T-helper 1 cell treated with Interleukin-12 subunit alpha and Interleukin-12 subunit beta and Interleukin-4 antibody, amounts not matched to agents 30 ng/mL and 1 ng/mL, for 36 hours (primary cell): ENCODE measurements around the gene ACSL3. TPM values are rescaled to one million over a fixed set of nuclear protein-coding genes. Genes with fewer than 3 reads are reported as not detected.
"Not testable (repeated sequence)": the region's sequence is repeated elsewhere in the genome, so short reads cannot be mapped to it uniquely, and the experiment has no call there.

Experiments
- intact Hi-C: fragments of 100-400 bp; cut with micrococcal nuclease; formaldehyde crosslinking; loops from one replicate; pipeline ENCODE4 v1.15.1; 2024
- total RNA-seq: library from RNA; stranded (reverse); gene quantifications from 2 replicates; pipeline ENCODE4 v1.2.3, GENCODE V29; 2022

Gene ACSL3
- total RNA-seq = 47.9 and 54.6 TPM in 2 replicates

DNA sequence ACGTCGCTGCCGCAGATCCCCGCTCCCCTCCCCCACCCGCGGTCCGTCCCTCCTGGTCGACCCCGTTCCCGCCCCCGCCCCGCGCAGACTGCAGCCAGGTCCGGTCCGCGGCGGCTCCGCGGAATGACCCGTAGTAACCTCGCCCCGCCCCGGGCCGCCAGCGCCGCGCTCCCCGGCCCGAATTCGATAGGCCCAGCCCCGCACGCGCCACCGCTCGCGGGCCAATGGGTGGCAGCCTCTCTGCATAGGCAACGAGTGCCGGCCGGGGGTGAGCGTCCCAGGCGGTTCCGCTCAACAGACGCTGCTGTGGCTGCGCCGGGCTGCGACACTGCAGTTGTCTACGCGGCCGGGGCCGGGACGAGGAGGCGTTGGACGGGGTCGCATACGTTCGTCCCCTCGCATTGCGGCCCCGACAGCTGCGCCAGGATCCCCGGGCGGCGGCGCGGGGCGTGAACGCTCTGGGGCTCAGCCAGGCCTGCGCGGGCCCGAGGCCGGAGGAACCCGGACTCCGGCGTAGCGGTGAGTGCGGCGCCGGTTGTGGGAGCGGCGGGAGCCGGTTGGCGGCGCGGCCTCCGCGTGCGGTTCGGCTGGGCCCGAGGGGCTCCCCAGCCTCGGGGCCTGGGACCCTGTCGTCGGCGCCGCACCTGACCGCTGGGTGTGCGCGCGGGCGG lies at the start of gene ACSL3:
TSS of gene ACSL3 (plus strand) at position 297 of the 671 bp plus-strand sequence. CDS start 47,737 bp downstream, outside the sequence.
- intact Hi-C loops = loop anchor here (1.0 to 10.0 kb wide), 13 partner anchors 42 to 1726 kb away; partner anchors contain the start of genes CUL3, EPHA4, FARSB and MRPL44

DNA sequence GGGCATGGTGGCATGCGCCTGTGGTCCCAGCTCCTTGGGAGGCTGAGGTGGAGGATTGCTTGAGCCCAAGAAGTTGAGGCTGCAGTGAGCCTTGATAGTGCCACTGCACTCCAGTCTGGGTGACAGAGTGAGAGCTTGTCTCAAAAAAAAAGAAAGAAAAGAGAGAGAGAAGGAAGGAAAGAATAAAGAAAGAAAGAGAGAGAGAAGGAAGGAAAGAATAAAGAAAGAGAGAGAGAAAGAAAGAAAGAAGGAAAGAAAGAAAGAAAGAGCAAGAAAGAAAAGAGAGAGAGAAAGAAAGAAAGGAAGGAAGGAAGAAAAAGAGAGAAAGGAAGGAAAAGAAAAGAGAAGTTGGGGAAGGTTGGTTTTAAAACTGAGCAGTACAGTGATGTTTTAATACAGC lies 49.0 kb upstream of the ACSL3 start:
- intact Hi-C loops = no loop called here

DNA sequence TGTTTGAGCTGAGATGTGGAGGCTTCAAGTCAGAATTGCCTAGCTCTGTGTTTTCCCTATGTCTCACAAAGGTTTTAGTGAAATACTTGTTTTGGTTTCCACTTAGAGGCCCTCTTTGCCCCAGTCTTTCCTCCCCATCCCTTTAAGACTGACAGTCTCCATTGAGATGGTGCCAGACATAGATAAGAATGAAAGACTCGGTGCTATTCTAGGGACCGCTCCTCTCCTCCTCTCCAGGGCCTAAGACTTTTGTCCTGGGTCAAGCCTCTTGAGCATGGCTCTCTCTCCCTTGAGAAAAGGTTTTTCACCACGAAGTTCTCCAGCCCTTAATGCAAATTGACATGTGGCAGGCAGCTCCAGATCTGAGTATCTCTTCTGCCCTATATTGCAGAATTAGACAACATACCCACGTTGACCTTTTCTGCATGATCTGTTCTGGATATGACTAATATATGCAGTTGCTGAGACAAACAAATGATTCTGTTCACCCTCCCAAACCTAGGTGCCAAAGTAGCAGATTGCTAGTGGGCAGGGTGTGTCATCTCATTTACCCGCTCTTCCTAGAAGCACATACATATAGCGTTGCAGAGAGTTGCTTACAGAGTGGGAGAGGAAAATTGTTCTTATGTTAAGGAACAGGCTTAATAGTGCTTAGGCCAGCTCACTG lies 47.5 kb upstream of the ACSL3 start:
- intact Hi-C loops = loop anchor here (1.0 kb wide), 1 partner anchor 24 kb away; no protein-coding TSS in a partner anchor

DNA sequence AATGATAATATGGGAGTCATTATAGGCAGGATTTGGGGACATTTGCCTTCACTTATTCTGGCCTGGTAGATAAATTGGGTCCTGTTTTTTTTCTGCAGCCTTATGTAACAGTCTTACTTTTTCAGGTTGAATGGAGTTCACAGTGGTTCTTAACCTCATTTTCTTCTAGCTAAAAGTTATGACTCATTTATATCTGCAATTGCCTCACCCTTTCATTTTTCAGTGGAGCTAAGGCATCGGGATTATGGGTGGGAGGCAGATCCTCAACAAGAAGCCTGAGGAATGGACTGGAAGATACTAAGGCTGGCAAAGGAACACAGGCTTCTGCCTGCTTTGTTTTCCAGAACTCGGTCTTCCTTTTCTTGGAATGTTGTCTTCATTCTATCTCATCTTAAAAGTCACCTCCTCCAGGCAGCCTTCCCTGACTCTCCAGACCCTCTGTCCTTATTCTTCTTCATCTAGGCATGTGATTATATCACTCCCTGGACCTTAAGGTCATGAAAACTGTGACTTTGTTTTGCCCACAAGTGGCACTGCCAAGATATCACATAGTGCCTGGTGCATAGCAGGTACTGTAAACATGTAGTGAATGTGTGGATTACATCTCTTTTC lies 41.0 kb upstream of the ACSL3 start:
- intact Hi-C loops = no loop called here

DNA sequence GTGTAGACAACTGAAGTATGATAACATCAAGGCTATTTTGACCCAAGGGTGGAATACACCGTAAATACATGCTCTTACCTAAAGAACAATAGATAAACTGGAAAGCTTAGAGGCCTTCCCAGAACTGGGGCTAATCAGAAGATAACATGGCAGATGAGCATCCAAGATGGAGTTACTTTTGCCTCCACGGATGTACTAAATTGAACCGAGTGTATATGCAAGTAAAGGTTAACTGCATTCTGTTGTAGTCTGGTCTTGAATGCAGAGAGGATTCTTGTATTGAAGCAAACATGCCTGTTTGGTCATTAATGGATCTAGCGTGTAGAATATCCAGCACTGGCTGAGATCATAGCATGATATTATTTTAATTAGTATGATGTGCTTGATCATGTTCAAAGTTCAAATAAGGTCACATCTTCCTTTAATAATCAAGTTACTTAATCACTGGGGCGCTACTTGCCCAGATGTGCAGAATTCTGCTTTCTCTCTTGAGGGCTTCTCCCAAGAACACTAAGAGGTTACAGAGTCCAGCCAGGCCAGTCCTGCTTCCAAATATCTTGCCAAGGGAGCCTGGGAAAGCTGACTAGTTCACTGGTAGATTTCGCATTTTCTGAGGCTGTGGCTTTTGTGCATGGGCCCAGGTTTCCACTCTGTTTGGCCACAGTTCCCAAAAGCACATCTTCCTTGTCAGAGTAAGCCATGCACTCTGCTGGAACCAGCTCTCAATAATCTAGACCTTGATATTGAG lies 37.5 kb upstream of the ACSL3 start:
- intact Hi-C loops = no loop called here

DNA sequence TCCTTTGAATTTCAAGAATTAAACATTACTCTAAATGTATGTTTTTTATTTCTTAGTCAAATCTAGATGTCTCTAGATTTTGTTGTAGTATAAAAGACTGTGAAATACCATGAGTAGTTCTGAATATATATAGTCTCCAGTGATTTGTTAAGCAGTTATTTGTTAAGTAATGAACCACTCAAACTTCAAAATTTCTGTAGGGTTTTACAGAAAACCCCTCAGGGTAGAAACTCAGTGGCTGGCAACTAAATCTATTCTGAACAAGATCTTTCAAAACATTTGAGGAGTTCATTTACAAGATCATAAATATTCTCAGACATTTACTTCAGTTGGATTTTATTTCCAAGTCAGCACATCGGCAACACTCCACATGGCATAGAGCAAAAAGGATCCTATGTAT lies 35.8 kb upstream of the ACSL3 start:
- intact Hi-C loops = no loop called here

DNA sequence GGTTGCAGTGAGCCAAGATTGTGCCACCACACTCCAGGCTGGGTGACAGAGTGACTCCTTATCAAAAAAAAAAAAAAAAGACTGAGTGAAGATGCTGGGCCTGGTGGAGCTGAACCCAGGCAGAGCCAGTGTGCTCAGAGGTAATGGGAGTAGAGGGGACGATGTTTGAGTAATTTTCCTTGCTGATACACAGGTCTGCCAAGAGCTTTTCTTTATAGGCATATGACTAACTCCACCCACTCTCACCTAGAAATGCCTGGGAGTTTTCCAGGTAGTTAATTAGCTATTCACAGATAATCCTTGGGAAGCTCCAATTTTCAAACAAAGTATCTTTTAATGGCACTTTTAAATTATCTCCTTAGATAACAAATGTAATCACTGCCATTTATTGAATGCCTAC lies 33.4 kb upstream of the ACSL3 start:
- intact Hi-C loops = no loop called here

DNA sequence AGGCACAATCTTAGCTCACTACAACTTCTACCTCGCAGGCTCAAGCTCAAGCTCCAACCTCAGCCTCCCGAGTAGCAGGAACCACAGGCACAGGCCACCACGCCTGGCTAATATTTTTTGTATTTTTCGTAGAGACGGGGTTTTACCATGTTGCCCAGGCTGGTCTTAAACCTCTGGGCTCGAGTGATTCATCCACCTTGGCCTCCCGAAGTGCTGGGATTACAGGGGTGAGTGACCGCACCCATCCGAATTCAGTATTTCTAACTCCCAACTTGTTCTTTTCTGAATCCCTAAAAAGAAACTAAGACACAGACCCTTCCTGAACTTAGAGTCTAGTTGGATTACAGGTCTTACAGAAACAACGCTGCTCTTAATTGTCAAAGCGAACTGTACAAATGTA lies 32.3 kb upstream of the ACSL3 start:
- intact Hi-C loops = no loop called here

DNA sequence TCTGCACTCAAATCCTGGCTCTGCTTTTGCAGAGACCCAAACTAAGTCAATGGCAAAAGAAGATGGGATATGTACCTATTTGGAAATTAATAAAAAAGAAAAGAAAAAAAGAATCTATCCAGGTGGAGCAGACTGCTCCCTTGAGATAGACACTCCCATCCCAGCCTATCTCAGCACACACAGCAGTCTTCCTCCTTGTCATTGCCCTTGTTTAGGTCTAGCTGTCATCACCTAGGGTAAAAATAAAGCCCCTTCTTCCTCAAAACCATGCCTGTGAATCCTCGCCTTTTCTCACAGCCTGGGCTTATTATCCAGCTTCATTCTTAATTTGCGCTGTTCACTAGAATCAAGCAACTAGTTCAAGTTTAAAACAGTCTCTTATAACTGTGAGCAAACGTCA lies 30.7 kb upstream of the ACSL3 start:
- intact Hi-C loops = no loop called here

DNA sequence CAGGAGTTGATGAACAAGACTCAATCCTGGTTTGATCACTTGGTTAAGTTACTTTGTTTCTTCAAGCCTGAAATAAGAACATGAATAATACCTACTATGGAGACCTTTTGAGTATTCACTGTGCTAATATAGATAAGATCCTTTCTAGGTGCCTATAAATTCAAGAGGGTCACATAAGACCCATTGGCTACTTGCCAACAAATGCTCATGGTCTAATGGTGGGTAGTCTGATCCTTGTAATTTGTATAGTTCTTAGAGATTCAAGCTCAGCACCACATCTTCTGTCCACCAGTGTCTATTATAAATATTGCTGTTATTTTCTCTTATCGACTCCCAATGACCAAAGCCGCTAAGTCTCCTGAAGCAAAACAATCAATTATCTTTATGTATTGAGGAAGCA lies 27.4 kb upstream of the ACSL3 start:
- intact Hi-C loops = no loop called here

DNA sequence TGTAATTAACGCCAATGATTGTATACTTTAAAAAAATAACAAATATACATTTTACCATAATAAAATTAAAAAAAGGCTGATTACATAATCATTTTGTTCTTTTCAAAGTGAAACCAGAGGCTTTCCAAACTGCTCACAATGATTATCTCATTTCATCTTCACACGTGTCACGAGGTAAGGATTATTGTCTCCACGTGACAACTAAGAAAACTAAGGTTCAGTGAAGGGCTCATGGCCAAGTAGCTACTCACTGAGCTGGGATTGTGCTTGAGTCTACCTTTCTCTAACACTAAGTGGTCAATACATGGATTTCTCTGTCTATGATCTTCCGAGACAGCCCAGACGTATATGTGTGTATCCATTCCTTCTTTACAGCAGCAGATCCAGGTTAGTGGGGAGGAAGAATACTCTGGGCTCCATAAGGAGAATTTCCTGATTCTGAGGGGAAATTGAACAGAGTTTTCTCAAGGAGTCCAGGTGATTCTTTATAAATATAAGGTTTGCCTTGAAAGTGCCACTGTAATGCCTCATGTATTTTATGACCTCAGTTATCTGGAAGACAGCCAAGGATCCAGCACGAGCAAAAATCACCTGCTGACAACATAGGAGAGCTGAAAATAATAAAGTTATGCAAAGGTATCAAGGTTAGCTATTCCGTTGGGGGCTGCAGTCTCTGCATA lies 25.6 kb upstream of the ACSL3 start:
- intact Hi-C loops = no loop called here

DNA sequence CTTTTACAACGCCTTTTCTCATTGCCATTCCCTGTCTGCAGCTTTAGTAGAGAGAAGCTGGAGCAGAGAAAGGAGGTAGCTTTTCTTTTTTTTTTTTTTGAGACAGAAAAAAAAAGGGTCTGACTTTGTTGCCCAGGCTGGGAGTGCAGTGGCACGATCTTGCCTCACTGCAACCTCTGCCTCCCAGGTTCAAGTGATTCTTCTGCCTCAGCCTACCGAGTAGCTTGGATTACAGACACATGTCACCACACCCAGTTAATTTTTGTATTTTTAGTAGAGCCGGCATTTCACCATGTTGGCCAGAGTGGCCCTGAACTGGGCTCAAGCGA lies 25.0 kb upstream of the ACSL3 start:
- intact Hi-C loops = no loop called here

DNA sequence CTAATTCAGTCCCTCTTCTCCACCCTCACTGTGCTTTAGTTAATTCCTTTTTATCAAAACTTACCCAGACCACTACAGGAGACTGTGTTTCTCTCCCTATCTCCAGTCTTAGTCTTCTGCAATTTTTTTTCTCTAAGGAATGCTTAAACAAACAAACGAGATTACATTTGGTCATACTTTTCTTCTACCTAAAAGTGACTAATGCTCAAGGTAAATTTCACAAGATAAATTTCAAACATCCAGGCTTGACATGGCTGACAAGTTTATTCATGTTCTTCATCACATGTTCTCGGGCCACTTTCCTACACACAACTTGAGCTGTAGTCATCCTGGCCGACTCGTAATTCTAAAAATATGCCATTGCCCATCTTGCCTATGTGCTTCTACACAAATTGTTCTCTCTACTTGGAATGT lies 23.2 kb upstream of the ACSL3 start:
- intact Hi-C loops = no loop called here

DNA sequence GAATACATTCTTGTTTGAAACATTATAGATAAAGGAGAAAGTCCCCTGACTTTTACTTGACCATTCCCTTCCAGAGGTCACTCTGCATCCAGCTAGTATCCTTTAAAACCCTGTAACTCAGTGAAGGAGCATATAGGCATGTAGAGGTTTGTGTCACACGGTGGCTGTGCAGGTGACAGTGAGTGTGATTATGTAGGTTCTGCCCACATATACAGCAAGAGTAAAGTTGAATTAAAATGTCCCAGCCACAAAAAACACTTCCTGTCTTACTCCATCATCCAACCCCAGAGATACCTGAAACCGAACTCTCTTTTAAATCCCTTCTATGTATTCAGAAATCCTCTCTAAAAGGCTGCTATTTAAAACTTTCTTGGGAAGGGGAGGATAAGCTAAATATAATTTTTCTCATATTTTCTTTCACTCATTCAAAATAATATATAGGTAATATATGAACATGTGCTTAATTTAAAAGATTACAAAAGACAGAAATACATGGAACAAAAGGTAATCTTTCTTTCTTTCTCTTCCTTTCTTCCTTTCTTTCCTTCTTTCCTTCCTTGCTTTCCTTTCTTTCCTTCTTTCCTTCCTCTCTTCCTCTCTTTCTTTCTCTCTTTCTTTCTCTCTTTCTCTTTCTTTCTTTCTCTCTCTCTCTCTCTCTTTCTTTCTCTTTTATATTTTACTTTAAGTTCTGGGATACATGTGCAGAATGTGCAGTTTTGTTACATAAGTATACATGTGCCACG lies 20.6 kb upstream of the ACSL3 start:
- intact Hi-C loops = no loop called here

DNA sequence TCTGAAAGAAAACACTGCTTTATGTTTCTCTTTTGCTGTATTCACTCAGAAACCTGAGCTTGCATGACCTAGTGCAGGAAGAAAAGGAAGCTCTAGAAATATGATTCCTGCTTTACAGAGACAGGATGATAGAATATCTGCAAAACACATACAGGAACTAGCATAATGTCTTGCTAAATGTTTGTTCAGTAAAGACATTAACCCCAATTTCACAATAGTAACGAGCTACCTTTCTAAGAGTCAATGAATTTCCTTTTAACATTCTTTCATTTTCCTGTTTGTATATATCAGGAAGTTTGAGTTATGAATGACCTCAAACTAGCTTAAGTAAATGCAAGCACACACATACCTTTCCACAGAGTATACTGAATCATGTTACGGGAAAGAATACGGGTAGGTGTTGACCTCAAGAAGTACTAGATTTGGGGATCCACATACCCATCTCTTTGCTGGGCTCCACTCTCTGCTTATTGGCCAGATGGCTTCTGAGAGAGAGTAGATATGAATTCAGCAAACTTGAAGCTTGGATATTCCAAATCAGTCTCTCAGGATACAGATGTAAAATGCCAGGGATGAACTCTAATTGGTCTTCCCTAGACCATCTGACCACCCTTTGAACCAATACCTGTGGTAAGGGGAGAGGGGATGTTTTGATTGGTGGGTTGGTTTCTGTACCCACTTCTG lies 18.2 kb upstream of the ACSL3 start:
- intact Hi-C loops = no loop called here

DNA sequence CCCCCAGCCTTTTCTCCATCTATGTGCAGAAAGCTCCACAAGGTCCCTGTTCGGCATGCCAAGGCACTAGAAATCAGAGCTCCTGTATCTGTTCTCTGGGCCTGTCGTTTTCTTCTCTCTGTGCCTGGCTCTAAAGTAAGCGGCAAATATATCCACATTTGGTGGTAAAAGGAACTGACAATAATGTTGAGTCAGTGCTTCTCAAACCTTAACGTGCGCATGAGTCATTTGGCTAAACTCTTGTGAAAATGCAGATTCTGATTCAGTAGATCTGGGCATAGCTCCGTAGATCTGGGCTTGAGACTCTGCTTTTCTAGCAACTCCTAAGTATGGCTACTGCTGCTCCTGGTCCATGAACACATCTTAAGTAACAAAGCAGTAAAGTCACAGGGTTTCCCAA lies 16.5 kb upstream of the ACSL3 start:
- intact Hi-C loops = no loop called here

DNA sequence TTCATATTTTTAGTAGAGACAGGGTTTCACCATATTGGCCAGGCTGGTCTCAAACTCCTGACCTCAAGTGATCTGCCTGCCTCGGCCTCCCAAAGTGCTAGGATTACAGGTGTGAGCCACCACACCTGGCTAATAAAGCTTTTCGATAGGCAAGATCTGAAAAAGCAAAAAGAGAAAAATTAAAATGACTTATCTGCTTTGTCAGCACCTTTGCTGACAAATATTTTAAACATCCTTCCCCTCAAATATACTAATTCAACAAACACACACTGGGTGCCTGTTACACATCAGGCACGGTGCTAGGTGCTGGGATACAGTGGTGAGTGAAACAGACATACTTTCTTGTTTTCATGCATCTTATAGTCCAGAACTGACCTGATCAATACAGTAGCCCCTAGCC lies 15.5 kb upstream of the ACSL3 start:
- intact Hi-C loops = not testable (repeated sequence)

DNA sequence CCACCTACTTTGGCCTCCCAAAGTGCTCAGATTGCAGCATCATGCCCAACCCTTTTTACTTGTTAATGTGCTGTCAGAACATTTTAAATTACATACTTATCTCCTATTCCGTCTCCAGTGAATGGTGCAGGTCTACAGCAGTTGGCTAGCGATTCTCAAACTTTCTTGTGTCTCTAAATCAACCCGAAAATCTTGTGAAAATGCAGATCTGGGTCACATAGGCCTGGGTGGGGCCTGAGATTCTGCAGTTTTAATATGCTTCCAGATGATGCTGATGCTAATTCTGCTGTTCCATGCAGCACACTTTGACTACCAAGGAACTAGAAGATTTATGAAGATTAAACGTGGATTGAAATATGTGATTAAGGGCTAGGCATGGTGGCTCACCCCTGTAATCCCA lies 14.8 kb upstream of the ACSL3 start:
- intact Hi-C loops = no loop called here

DNA sequence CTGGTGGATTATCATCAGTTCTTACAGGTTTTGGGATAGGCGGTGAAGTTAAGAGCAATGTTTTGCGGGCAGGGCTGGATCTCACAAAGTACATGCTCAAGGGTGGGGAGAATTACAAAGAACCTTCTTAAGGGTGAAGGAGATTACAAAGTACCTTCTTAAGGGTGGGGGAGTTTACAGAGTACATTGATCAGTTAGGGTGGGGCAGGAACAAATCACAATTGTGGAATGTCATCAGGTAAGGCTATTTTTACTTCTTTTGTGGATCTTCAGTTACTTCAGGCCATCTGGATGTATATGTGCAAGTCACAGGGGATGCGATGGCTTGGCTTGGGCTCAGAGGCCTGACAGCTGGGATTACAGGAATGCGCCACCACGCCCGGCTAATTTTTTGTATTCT lies 12.8 kb upstream of the ACSL3 start:
- intact Hi-C loops = not testable (repeated sequence)

DNA sequence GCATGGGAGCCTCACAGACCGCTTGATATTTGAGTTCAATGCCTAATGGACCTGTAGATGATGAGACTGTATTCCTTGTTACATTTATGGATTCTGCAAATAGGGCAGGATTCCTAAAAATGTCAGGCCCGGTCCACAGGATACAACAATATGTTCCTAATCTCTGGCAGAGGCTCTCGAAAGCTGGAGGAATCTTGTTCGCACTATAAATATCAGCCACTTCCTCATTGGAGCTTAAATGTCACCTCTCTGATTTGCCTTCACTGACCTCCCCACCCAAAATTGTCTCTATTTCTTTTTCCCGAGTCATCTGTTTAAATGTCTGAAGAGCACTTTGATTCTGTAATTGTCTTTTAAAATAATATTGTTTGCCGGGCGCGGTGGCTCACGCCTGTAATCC lies 12.0 kb upstream of the ACSL3 start:
- intact Hi-C loops = no loop called here
